WTC11 (cell line): ENCODE measurements around the gene EFNA5. TPM values are rescaled to one million over a fixed set of nuclear protein-coding genes. Genes with fewer than 3 reads are reported as not detected.

Experiments
- ATAC-seq: fragments of 200-7000 bp; cut with Tn5 transposase; 2 replicates; pipeline ENCODE4 v1.10.0; 2021; ENCODE audit warnings: mild to moderate bottlenecking, moderate library complexity
- CTCF ChIA-PET: fragments of 300-600 bp; sonication (Branson Sonifier 250); formaldehyde crosslinking; loops from one replicate; lab custom pipeline; 2021; ENCODE audit warnings: antibody characterized with exemption; lab: Charles Lee
- POLR2A ChIA-PET: fragments of 350-600 bp; sonication (Branson Sonifier 250); formaldehyde crosslinking; loops from one replicate; lab custom pipeline; 2021; ENCODE audit warnings: antibody characterized with exemption; lab: Charles Lee
- DNase-seq: peaks from one replicate; pipeline ENCODE4 v3.0.0; 2021; ENCODE audit warnings: low spot score
- H3K27ac Mint-ChIP-seq: 2 replicates; pipeline ENCODE4 v1.8.0; 2021; ENCODE audit warnings: mixed read lengths
- H3K27me3 Mint-ChIP-seq: 2 replicates; pipeline ENCODE4 v1.8.0; 2021; ENCODE audit warnings: low read depth, mild to moderate bottlenecking, moderate library complexity, mixed read lengths
- H3K36me3 Mint-ChIP-seq: 2 replicates; pipeline ENCODE4 v1.8.0; 2021; ENCODE audit warnings: mixed read lengths
- H3K4me1 Mint-ChIP-seq: 2 replicates; pipeline ENCODE4 v1.8.0; 2022; ENCODE audit warnings: mixed read lengths
- H3K4me3 Mint-ChIP-seq: 2 replicates; pipeline ENCODE4 v1.8.0; 2021; ENCODE audit warnings: mild to moderate bottlenecking, moderate library complexity, mixed read lengths
- H3K9me3 Mint-ChIP-seq: 2 replicates; pipeline ENCODE4 v1.8.0; 2021; ENCODE audit warnings: mixed read lengths
- ESRRA ChIP-seq: sonication (generic); formaldehyde crosslinking; IDR thresholded peaks from 2 replicates; pipeline ENCODE4 v1.8.1; 2022; ENCODE audit warnings: mild to moderate bottlenecking, missing genetic modification reagents, borderline replicate concordance
- GABPB1 ChIP-seq: sonication (generic); formaldehyde crosslinking; IDR thresholded peaks from 2 replicates; pipeline ENCODE4 v1.8.1; 2023; ENCODE audit warnings: mild to moderate bottlenecking, missing genetic modification reagents
- JUN ChIP-seq: sonication (generic); formaldehyde crosslinking; IDR thresholded peaks from 2 replicates; pipeline ENCODE4 v1.8.0; 2023; ENCODE audit warnings: mild to moderate bottlenecking, missing genetic modification reagents
- MLX ChIP-seq: sonication (generic); formaldehyde crosslinking; IDR thresholded peaks from 2 replicates; pipeline ENCODE4 v1.8.1; 2023; ENCODE audit warnings: mild to moderate bottlenecking, missing genetic modification reagents, moderate library complexity
- NR3C1 ChIP-seq: sonication (generic); formaldehyde crosslinking; conservative IDR thresholded peaks from 2 replicates; pipeline ENCODE4 v1.8.1; 2023; ENCODE audit warnings: low read depth, mild to moderate bottlenecking, missing genetic modification reagents
- RELA ChIP-seq: sonication (generic); formaldehyde crosslinking; IDR thresholded peaks from 2 replicates; pipeline ENCODE4 v1.8.1; 2022; ENCODE audit warnings: missing genetic modification reagents, mild to moderate bottlenecking, borderline replicate concordance
- SMAD3 ChIP-seq: sonication (generic); formaldehyde crosslinking; IDR thresholded peaks from 2 replicates; pipeline ENCODE4 v1.8.0; 2022; ENCODE audit warnings: missing genetic modification reagents, mild to moderate bottlenecking, borderline replicate concordance
- ZBTB21 ChIP-seq: sonication (generic); formaldehyde crosslinking; IDR thresholded peaks from 2 replicates; pipeline ENCODE4 v1.8.1; 2023; ENCODE audit warnings: mild to moderate bottlenecking, missing genetic modification reagents, borderline replicate concordance
- ZNF317 ChIP-seq: sonication (generic); formaldehyde crosslinking; IDR thresholded peaks from 2 replicates; pipeline ENCODE4 v1.8.1; 2023; ENCODE audit warnings: low read depth, mild to moderate bottlenecking, moderate library complexity, missing genetic modification reagents, borderline replicate concordance
- total RNA-seq: library from RNA; stranded (reverse); gene quantifications from 3 replicates; pipeline ENCODE4 v1.2.3, GENCODE V29; 2021
- TF ChIP-seq, protein P1 (sequence below): sonication (generic); formaldehyde crosslinking; IDR thresholded peaks from 2 replicates; pipeline ENCODE4 v1.8.1; 2023; ENCODE audit warnings: mild to moderate bottlenecking, moderate library complexity, missing genetic modification reagents
- TF ChIP-seq, protein P2 (sequence below): sonication (generic); formaldehyde crosslinking; IDR thresholded peaks from 2 replicates; pipeline ENCODE4 v1.8.1; 2023; ENCODE audit warnings: mild to moderate bottlenecking, missing genetic modification reagents
- TF ChIP-seq, protein P3 (sequence below): sonication (generic); formaldehyde crosslinking; conservative IDR thresholded peaks from 2 replicates; pipeline ENCODE4 v1.8.1; 2023; ENCODE audit warnings: mild to moderate bottlenecking, low read depth, missing genetic modification reagents, moderate library complexity
- TF ChIP-seq, protein P4 (sequence below): sonication (generic); formaldehyde crosslinking; IDR thresholded peaks from 2 replicates; pipeline ENCODE4 v1.8.1; 2023; ENCODE audit warnings: mild to moderate bottlenecking, missing genetic modification reagents
- TF ChIP-seq, protein P5 (sequence below): sonication (generic); formaldehyde crosslinking; IDR thresholded peaks from 2 replicates; pipeline ENCODE4 v1.8.1; 2022; ENCODE audit warnings: low read depth, missing genetic modification reagents, borderline replicate concordance
- TF ChIP-seq, protein P6 (sequence below): sonication (generic); formaldehyde crosslinking; IDR thresholded peaks from 2 replicates; pipeline ENCODE4 v1.8.1; 2022; ENCODE audit warnings: low read depth, mild to moderate bottlenecking, moderate library complexity, missing genetic modification reagents, borderline replicate concordance

Gene EFNA5
- total RNA-seq, 1 experiment from 2014 or later, result 17.4 TPM

GRCh38 chr5:107361945-107362344 is 308.8 kb downstream of the EFNA5 start (continued):
- TF ChIP-seq, protein P1, sequence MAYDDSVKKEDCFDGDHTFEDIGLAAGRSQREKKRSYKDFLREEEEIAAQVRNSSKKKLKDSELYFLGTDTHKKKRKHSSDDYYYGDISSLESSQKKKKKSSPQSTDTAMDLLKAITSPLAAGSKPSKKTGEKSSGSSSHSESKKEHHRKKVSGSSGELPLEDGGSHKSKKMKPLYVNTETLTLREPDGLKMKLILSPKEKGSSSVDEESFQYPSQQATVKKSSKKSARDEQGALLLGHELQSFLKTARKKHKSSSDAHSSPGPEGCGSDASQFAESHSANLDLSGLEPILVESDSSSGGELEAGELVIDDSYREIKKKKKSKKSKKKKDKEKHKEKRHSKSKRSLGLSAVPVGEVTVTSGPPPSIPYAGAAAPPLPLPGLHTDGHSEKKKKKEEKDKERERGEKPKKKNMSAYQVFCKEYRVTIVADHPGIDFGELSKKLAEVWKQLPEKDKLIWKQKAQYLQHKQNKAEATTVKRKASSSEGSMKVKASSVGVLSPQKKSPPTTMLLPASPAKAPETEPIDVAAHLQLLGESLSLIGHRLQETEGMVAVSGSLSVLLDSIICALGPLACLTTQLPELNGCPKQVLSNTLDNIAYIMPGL (CRISPR knock-in tag), result no peak
- TF ChIP-seq, protein P2, sequence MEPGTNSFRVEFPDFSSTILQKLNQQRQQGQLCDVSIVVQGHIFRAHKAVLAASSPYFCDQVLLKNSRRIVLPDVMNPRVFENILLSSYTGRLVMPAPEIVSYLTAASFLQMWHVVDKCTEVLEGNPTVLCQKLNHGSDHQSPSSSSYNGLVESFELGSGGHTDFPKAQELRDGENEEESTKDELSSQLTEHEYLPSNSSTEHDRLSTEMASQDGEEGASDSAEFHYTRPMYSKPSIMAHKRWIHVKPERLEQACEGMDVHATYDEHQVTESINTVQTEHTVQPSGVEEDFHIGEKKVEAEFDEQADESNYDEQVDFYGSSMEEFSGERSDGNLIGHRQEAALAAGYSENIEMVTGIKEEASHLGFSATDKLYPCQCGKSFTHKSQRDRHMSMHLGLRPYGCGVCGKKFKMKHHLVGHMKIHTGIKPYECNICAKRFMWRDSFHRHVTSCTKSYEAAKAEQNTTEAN, result no peak
- TF ChIP-seq NR3C1 (CRISPR knock-in tag) (no peak), ZNF317 (no peak)
- TF ChIP-seq, protein P3, sequence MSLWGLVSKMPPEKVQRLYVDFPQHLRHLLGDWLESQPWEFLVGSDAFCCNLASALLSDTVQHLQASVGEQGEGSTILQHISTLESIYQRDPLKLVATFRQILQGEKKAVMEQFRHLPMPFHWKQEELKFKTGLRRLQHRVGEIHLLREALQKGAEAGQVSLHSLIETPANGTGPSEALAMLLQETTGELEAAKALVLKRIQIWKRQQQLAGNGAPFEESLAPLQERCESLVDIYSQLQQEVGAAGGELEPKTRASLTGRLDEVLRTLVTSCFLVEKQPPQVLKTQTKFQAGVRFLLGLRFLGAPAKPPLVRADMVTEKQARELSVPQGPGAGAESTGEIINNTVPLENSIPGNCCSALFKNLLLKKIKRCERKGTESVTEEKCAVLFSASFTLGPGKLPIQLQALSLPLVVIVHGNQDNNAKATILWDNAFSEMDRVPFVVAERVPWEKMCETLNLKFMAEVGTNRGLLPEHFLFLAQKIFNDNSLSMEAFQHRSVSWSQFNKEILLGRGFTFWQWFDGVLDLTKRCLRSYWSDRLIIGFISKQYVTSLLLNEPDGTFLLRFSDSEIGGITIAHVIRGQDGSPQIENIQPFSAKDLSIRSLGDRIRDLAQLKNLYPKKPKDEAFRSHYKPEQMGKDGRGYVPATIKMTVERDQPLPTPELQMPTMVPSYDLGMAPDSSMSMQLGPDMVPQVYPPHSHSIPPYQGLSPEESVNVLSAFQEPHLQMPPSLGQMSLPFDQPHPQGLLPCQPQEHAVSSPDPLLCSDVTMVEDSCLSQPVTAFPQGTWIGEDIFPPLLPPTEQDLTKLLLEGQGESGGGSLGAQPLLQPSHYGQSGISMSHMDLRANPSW (CRISPR knock-in tag), result no peak

DNA sequence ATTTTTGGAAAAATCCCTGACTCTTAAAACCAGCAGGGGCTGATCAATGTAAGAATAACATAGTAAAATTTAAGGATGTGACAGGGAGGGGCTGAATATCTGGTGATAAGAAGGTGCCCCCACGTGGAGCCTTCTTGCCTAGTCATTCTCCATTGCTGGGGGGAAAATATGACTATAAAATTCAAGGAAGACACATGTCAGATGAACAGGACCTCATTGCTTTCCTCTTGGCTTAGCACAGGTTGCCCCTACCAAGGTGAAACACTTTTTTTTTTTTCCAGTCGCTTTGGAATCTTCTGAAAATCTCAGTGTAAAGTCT is 310.9 kb downstream of the EFNA5 start:
- ATAC-seq, result no peak
- POLR2A ChIA-PET, result no interaction called here
- Mint-ChIP-seq H3K4me3 (no peak overlapping the region), H3K4me1 (peaks cover 7% of the 10 kb centered on the region; the same call in 1 of the 2 replicates), H3K27me3 (no peaks in the 10 kb centered on the region), H3K9me3 (0 out of 2 replicates have a peak, but pooled peaks cover 3% of the 10 kb centered on the region), H3K36me3 (no peaks in the 10 kb centered on the region), H3K27ac (no peak overlapping the region)
- no peak for TF ChIP-seq RELA (CRISPR knock-in tag)
- TF ChIP-seq ZBTB21 (CRISPR knock-in tag), result no peak
- no peak for TF ChIP-seq GABPB1 (CRISPR knock-in tag)
- TF ChIP-seq ESRRA, result no peak
- no peak for TF ChIP-seq JUN (CRISPR knock-in tag)
- TF ChIP-seq, protein P4, sequence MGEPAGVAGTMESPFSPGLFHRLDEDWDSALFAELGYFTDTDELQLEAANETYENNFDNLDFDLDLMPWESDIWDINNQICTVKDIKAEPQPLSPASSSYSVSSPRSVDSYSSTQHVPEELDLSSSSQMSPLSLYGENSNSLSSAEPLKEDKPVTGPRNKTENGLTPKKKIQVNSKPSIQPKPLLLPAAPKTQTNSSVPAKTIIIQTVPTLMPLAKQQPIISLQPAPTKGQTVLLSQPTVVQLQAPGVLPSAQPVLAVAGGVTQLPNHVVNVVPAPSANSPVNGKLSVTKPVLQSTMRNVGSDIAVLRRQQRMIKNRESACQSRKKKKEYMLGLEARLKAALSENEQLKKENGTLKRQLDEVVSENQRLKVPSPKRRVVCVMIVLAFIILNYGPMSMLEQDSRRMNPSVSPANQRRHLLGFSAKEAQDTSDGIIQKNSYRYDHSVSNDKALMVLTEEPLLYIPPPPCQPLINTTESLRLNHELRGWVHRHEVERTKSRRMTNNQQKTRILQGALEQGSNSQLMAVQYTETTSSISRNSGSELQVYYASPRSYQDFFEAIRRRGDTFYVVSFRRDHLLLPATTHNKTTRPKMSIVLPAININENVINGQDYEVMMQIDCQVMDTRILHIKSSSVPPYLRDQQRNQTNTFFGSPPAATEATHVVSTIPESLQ (CRISPR knock-in tag), result no peak
- TF ChIP-seq, protein P5, sequence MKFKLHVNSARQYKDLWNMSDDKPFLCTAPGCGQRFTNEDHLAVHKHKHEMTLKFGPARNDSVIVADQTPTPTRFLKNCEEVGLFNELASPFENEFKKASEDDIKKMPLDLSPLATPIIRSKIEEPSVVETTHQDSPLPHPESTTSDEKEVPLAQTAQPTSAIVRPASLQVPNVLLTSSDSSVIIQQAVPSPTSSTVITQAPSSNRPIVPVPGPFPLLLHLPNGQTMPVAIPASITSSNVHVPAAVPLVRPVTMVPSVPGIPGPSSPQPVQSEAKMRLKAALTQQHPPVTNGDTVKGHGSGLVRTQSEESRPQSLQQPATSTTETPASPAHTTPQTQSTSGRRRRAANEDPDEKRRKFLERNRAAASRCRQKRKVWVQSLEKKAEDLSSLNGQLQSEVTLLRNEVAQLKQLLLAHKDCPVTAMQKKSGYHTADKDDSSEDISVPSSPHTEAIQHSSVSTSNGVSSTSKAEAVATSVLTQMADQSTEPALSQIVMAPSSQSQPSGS (CRISPR knock-in tag), result no peak
- TF ChIP-seq, protein P6, sequence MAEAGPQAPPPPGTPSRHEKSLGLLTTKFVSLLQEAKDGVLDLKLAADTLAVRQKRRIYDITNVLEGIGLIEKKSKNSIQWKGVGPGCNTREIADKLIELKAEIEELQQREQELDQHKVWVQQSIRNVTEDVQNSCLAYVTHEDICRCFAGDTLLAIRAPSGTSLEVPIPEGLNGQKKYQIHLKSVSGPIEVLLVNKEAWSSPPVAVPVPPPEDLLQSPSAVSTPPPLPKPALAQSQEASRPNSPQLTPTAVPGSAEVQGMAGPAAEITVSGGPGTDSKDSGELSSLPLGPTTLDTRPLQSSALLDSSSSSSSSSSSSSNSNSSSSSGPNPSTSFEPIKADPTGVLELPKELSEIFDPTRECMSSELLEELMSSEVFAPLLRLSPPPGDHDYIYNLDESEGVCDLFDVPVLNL, result no peak
- TF ChIP-seq MLX, result no peak
- no peak for TF ChIP-seq SMAD3 (CRISPR knock-in tag)
- CTCF ChIA-PET, result no interaction called here
- no peak for DNase-seq
